GM18505 (cell line): ENCODE results near the gene ALKBH4.
"Not testable (repeated sequence)": the region's sequence is repeated elsewhere in the genome, so short reads cannot be mapped to it uniquely, and the experiment has no call there.

Experiments used
- ATAC-seq: cut with Tn5 transposase; IDR thresholded peaks from one replicate; pipeline ENCODE4 v1.9.1; 2021; ENCODE audit not compliant: unreplicated experiment
- POLR2A ChIP-seq: IDR thresholded peaks from 4 replicates; pipeline ENCODE4 v1.6.1; 2011; ENCODE audit warnings: borderline replicate concordance; ENCODE audit not compliant: insufficient read depth, insufficient read length; ENCODE audit errors: extremely low read depth

The ALKBH4 gene

DNA sequence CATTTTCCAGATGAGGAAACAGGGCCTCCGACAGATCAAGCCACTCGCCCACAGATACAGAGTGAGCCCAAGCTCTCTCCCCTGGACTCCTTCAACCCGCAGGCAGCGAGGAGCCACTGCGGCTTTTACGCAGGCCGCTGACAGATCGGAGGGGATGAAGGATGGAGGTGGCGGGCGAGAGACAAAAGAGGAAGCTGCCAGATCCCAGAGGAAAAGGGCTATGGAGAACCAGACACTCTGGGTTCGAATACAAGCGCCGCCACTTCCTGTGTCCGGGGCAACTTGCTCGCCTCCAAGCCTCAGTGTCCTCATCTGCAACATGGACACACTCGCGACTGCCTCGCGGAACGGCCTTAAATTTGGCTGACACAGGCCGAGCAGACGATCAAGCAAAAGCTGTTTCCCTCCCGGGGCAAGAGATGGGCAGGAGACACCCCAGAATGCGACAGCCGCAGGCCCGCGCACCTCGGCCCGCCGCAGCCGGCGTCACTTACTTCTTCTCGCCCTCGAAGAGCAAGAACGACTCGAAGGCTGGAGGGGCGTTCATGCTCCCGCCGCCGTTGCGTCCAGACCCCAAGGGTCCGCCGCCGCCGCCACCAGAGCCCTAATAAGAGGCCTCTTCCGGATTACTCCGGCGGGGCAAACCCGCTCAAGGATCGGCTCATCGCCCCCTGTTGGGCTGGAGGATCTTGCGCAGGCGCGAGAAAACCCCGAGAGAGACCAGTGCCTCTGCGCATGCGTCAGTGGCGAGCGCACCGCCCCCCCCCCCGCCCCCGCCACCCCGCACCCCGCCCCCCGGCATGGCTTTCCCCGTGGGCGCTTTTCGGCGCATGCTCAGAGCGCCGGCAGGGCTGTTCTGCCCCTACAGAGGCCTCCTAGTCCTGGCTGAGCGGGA, 13.9 kb upstream of the ALKBH4 start, which contains the start of gene POLR2J:
Gene POLR2J, minus strand, starts transcription at position 609 of the 895 bp plus-strand sequence. Its CDS starts 62 bp downstream, at position 547.
- ATAC-seq = peak; percentile 80

DNA sequence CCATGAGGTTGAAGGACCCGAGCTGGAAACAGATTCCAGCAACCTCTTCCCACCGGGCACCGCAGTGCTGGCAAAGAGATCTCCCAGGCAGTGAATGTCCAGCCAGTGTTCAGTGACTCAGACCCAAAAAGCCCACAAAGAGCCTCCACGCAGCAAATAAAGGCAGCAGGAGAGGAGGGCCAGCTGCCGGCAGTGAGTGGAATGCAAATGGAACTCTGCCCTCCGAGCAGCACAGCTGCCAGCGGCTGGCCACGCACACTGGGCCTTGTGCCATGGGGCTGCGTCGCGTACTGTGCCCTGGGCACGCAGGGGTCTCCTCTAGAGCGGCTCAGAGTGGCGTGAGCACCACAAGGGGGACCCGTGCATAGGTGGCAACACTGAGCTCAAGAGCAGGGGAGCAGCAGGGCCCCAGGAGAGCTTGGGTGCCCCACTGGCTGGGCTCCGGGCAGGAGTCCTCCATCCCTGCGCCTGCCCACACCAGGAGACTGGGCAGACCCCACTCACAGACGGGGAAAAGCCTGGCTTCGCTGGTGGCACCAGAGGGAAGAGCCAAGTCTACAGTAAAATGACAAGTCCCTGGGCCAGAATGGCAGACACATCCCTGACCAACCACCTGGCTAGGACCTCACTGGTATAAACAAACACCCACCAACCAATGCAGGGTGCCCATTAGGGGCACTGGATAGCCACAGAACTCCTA, 10.2 kb upstream of the ALKBH4 start:
- not testable (repeated sequence) for ATAC-seq

GRCh38 chr7:102474116-102474515, 9.5 kb upstream of the ALKBH4 start:
- not testable (repeated sequence) for ATAC-seq

- ATAC-seq = no peak
- TF ChIP-seq POLR2A = no peak
Measured at GRCh38 chr7:102473271-102473991, 8.8 kb upstream of the ALKBH4 start.

- TF ChIP-seq POLR2A = peak; percentile 31
- no peak for ATAC-seq
Measured at GRCh38 chr7:102472126-102473041, 7.7 kb upstream of the ALKBH4 start.

DNA sequence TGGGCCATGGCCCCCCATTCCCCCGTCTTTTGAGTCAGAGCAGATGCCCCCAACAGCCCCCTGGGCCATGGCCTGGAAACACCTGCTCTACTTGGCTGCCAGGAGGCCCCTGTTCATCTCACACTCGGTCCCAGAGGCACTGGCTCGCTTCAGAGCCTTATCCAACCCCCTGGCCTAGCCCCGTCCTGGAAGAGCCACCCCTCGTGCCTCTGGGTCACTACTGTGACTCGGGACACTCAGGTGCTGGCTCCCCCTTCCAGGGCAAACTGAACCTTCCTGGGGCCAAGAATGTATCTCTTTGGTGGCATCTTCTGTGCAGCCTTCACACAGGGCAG, 7.1 kb upstream of the ALKBH4 start:
- ATAC-seq = no peak
- TF ChIP-seq POLR2A = no peak

GRCh38 chr7:102469972-102470825, 5.5 kb upstream of the ALKBH4 start:
- TF ChIP-seq POLR2A = no peak
- no peak for ATAC-seq

DNA sequence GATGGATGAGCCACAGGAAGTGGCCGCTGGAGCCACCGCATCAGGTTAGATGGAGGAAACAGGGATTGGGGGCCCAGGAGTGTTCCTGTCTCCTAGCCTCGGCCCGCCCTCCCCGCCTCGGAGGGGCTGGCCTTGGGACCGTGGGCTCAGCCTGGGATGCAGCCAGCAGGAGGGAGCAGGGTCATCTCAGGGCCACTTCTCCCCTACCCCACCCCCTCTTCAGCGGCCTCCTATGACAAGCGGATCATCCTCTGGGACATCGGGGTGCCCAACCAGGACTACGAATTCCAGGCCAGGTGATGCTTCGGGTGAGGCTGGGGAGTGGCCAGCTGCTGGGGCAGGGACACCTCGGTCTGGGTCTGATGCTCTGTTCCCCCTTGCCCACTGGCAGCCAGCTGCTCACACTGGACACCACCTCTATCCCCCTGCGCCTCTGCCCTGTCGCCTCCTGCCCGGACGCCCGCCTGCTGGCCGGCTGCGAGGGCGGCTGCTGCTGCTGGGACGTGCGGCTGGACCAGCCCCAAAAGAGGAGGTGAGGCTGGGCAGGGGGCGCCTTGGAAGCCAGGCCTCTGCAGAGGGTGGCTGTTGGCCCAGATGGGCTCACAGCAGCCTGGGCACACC, 4.8 kb upstream of the ALKBH4 start:
- no peak for ATAC-seq
- TF ChIP-seq POLR2A = no peak

GRCh38 chr7:102468478-102469350, 4.1 kb upstream of the ALKBH4 start:
- TF ChIP-seq POLR2A = no peak
- no peak for ATAC-seq

- ATAC-seq = no peak
- no peak for TF ChIP-seq POLR2A
Measured at GRCh38 chr7:102467581-102468477, 3.2 kb upstream of the ALKBH4 start.
